K562 (cell line): ENCODE results near the gene MINDY4. TPM values are rescaled to one million over a fixed set of nuclear protein-coding genes. Genes with fewer than 3 reads are reported as not detected.

Experiments used
- ATAC-seq: fragments of 200-7000 bp; cut with Tn5 transposase; 3 replicates; pipeline ENCODE4 v1.9.1; 2020; ENCODE audit warnings: moderate library complexity
- BruUV-seq: library from RNA; stranded (reverse); fragments of 400-500 nt; replicated peaks from 2 replicates; lab custom pipeline; 2021; lab: Mats Ljungman, UMichigan
- CTCF ChIA-PET: fragments of 300-600 bp; formaldehyde crosslinking; extraction: SDS; loops from one replicate; lab custom pipeline; 2021; ENCODE audit warnings: low intra/inter-chr PET ratio; lab: Yijun Ruan, JAX
- POLR2A ChIA-PET: fragments of 300-600, 350-650 bp; sonication (Branson Sonifier 250); formaldehyde crosslinking; extraction: SDS; loops from one replicate; lab custom pipeline; 2021; ENCODE audit warnings: antibody characterized with exemption, inconsistent platforms; lab: Yijun Ruan, JAX
- DNase-seq, 4 experiments: peaks; one replicate each; pipeline versions ENCODE4 v3.0.0 to v3.0.0-alpha.2; 2011 to 2018; ENCODE audit warnings: low spot score in 3 of 4, mixed read lengths in 3 of 4; ENCODE audit errors: extremely low read depth in 1 of 4
- FAIRE-seq: peaks from 2 replicates; lab custom pipeline; 2011; peaks lifted over from hg19 to GRCh38; lab: Jason Lieb, UNC
- H2AFZ ChIP-seq: 2 replicates; pipeline ENCODE4 v1.6.0; 2011; ENCODE audit warnings: low read depth, low read length, control low read depth, inconsistent platforms
- H3K27ac ChIP-seq: fragments of 200-600 bp; 3 replicates; pipeline ENCODE4 v1.8.0; 2011; ENCODE audit warnings: low read depth, mild to moderate bottlenecking, control low read depth, inconsistent platforms, low read length, moderate library complexity, mixed read lengths; ENCODE audit errors: extremely low read depth
- H3K27me3 ChIP-seq, 2 experiments: fragments of 300-600 bp in 1 of 2; 2 replicates in 1 of 2; 3 replicates in 1 of 2; pipeline versions ENCODE4 v1.6.0 to v1.8.0; 2011; ENCODE audit warnings: inconsistent platforms in 2 of 2, low read length in 2 of 2, mild to moderate bottlenecking in 1 of 2, mixed read lengths in 1 of 2, moderate library complexity in 1 of 2; ENCODE audit not compliant: control insufficient read depth in 2 of 2, insufficient read depth in 2 of 2
- H3K36me3 ChIP-seq: fragments of 300-600 bp; 3 replicates; pipeline ENCODE4 v1.8.0; 2011; ENCODE audit warnings: mild to moderate bottlenecking, low read length, inconsistent platforms; ENCODE audit not compliant: control insufficient read depth, insufficient read depth
- H3K4me1 ChIP-seq, 2 experiments: fragments of 200-600 bp in 1 of 2; replicated peaks in 1 of 2; 2 replicates in 1 of 2; 3 replicates in 1 of 2; pipeline versions ENCODE4 v1.5.1 to v1.8.0; 2011; ENCODE audit warnings: inconsistent platforms in 2 of 2, low read length in 2 of 2, mild to moderate bottlenecking in 1 of 2, mixed read lengths in 1 of 2, moderate library complexity in 1 of 2; ENCODE audit not compliant: control insufficient read depth in 2 of 2, insufficient read depth in 2 of 2
- H3K4me2 ChIP-seq: 2 replicates; pipeline ENCODE4 v1.6.1; 2011; ENCODE audit warnings: low read length, control low read depth, inconsistent platforms, mixed read lengths; ENCODE audit not compliant: insufficient read depth
- H3K4me3 ChIP-seq: fragments of 200-600 bp; sonication (generic), shearing (Covaris generic); 2 replicates; pipeline ENCODE4 v1.5.1; 2016; ENCODE audit warnings: control low read depth, inconsistent platforms
- H3K79me2 ChIP-seq: fragments of 200-600 bp; 3 replicates; pipeline ENCODE4 v1.8.0; 2011; ENCODE audit warnings: low read length, inconsistent platforms; ENCODE audit not compliant: control insufficient read depth, insufficient read depth
- H3K9ac ChIP-seq, 2 experiments: 2 replicates each; pipeline versions ENCODE4 v1.6.0 to v1.6.1; 2011; ENCODE audit warnings: low read depth in 2 of 2, low read length in 2 of 2, control low read depth in 1 of 2, inconsistent platforms in 1 of 2, mild to moderate bottlenecking in 1 of 2, mixed read lengths in 1 of 2; ENCODE audit not compliant: insufficient read depth in 1 of 2
- H3K9me1 ChIP-seq: one replicate; pipeline ENCODE4 v1.6.0; 2011; ENCODE audit warnings: inconsistent platforms, mild to moderate bottlenecking, low read length, moderate library complexity; ENCODE audit not compliant: control insufficient read depth, insufficient read depth
- H3K9me3 ChIP-seq: replicated peaks from 2 replicates; pipeline ENCODE4 v1.5.1; 2011; ENCODE audit warnings: low read depth, low read length, inconsistent platforms; ENCODE audit not compliant: control insufficient read depth, insufficient read depth
- H4K20me1 ChIP-seq: replicated peaks from 2 replicates; pipeline ENCODE4 v1.6.1; 2011; ENCODE audit warnings: low read length, inconsistent platforms, mixed read lengths; ENCODE audit not compliant: control insufficient read depth, insufficient read depth
- CBFA2T3 ChIP-seq: fragments of 450-650 bp; IDR thresholded peaks from 2 replicates; pipeline ENCODE4 v1.6.1; 2017
- ETS2 ChIP-seq: IDR thresholded peaks from 2 replicates; pipeline ENCODE4 v1.6.1; 2016; ENCODE audit warnings: borderline replicate concordance, missing genetic modification characterization, mild to moderate bottlenecking, moderate library complexity, missing compliant biosample characterization; ENCODE audit not compliant: poor library complexity, severe bottlenecking
- NEUROD1 ChIP-seq: fragments of 150-350 bp; IDR thresholded peaks from 2 replicates; pipeline ENCODE4 v1.6.1; 2014; ENCODE audit warnings: borderline replicate concordance, low read length, low read depth; ENCODE audit not compliant: partially characterized antibody
- NFIC ChIP-seq: fragments of 450-650 bp; IDR thresholded peaks from 2 replicates; pipeline ENCODE4 v1.6.1; 2017; ENCODE audit warnings: mild to moderate bottlenecking, inconsistent platforms
- RHOXF2B ChIP-seq: fragments of 250-450 bp; sonication (Bioruptor Pico); conservative IDR thresholded peaks from 2 replicates; pipeline ENCODE4 v1.5.1; 2021
- ZNF197 ChIP-seq: fragments of 200-800 bp; sonication (Bioruptor generic); IDR thresholded peaks from 2 replicates; pipeline ENCODE4 v1.6.1; 2016; ENCODE audit warnings: low read depth, missing genetic modification characterization, missing compliant biosample characterization
- ZNF239 ChIP-seq: fragments of 250-450 bp; sonication (Bioruptor Pico); IDR thresholded peaks from 2 replicates; pipeline ENCODE4 v1.4.0; 2020; ENCODE audit warnings: mild to moderate bottlenecking
- whole genome bisulfite sequencing: fragments of 100-300 bp; shearing (Covaris generic); methylation state at CpG from one replicate; pipeline ENCODE4 v1.1.6; 2016; ENCODE audit warnings: low coverage, mixed read lengths; ENCODE audit not compliant: insufficient coverage; ENCODE audit errors: missing lambda C conversion rate; 5-methylcytosine and 5-hydroxymethylcytosine counted together
- in situ Hi-C: fragments of 300-500 bp; cut with MboI; formaldehyde crosslinking; loops from 4 replicates; pipeline ENCODE4 v1.15.0; 2018; ENCODE audit warnings: inconsistent platforms, mixed read lengths
- intact Hi-C: fragments of 100-400 bp; cut with micrococcal nuclease; formaldehyde crosslinking; loops from 2 replicates; pipeline ENCODE4 v1.14.2; 2022
- polyA plus RNA-seq, 8 experiments: library from polyadenylated mRNA; depleted of rRNA in 4 of 8; stranded (reverse) in 5 of 8; unstranded in 3 of 8; fragments of >200 nt; fragmentation: Nextera tagmentation in 2 of 8; fragmentation: Illumina TruSeq in 1 of 8; extraction: Ambion mirVana in 2 of 8; extraction: Trizol in 1 of 8; gene quantifications; 2 replicates each; pipeline versions ENCODE4 v1.2.1 to v1.2.3, GENCODE V29; 2011 to 2014; ENCODE audit warnings: inconsistent platforms in 1 of 8, missing spikeins in 1 of 8
- total RNA-seq, 7 experiments: library from RNA; depleted of rRNA in 6 of 7; stranded (reverse); fragments of >200 nt in 6 of 7; fragmentation: Illumina TruSeq in 2 of 7; extraction: Trizol in 2 of 7; gene quantifications; 2 replicates each; pipeline versions ENCODE4 v1.2.1 to v1.2.3, GENCODE V29; 2011 to 2021; ENCODE audit warnings: low replicate concordance in 1 of 7
- TF ChIP-seq, protein P1 (sequence below), 3 experiments: IDR thresholded peaks in 2 of 3; conservative IDR thresholded peaks in 1 of 3; 2 replicates each; pipeline ENCODE4 v1.5.1; 2011 to 2012; ENCODE audit warnings: low read length in 3 of 3, mild to moderate bottlenecking in 3 of 3, control low read depth in 2 of 3, improper control_type of control experiment in 1 of 3, inconsistent platforms in 1 of 3, low read depth in 1 of 3, mixed read lengths in 1 of 3, moderate library complexity in 1 of 3; ENCODE audit not compliant: insufficient read depth in 2 of 3

MINDY4 gene
- total and polyA plus RNA-seq, 9 of the 15 experiments (the other 6 are each of a cell fraction or from before 2014, with no cell fraction given), result 2.1 to 16.7 (median 11.0) TPM

DNA sequence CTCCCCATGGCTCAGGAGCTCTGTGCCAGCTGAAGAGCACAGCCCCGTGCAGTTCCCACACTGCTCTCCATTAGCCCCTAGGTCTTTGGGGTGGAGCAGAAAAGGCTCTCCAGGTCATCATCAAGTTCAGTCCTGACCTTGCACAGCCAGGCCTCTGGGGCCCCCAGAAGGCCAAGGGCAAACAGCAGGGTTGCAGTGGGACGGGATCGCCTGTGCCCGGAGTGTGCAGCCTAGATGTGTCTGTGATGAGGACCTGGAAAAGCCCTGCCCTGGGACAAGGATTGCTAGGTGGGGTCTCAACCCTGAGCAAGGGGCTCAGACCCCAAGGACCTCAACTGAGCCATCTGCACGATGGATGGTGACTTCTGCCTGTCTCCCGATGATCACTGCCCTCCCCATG, 18.7 kb upstream of the MINDY4 start (continued):
- TF ChIP-seq ZNF239 (CRISPR knock-in tag), result no peak
- TF ChIP-seq, protein P1, sequence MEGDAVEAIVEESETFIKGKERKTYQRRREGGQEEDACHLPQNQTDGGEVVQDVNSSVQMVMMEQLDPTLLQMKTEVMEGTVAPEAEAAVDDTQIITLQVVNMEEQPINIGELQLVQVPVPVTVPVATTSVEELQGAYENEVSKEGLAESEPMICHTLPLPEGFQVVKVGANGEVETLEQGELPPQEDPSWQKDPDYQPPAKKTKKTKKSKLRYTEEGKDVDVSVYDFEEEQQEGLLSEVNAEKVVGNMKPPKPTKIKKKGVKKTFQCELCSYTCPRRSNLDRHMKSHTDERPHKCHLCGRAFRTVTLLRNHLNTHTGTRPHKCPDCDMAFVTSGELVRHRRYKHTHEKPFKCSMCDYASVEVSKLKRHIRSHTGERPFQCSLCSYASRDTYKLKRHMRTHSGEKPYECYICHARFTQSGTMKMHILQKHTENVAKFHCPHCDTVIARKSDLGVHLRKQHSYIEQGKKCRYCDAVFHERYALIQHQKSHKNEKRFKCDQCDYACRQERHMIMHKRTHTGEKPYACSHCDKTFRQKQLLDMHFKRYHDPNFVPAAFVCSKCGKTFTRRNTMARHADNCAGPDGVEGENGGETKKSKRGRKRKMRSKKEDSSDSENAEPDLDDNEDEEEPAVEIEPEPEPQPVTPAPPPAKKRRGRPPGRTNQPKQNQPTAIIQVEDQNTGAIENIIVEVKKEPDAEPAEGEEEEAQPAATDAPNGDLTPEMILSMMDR (IDR thresholded peaks at IDR 0.05 in 2 of 3, conservative IDR thresholded peaks at IDR 0.05 in 1 of 3; ENCODE audit: insufficient read depth in 2 of 3, low read depth in 1 of 3, low read length in 3 of 3), result no peak
- TF ChIP-seq RHOXF2B (CRISPR knock-in tag), result no peak

DNA sequence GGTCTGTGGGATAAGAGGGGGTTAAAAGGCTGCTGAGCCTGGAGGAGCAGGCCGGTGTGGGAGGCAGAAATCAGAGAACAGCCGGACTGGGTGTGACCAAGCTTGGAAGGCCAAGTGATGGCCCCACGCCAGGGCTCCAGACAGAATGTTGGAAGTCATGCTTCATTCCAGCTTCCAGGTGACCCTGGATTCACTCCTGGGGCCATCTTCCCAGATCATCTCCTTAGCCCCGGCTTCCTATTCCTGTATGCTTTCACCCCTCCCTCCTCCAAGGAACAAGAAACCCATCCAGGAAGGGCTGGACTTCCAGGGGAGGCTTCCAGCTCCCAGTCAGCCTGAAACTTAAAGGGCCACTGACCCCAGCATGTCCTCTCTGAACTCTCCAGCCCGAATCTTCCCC, 18.2 kb upstream of the MINDY4 start:
- Histone ChIP-seq H3K4me1 (peaks cover 11 to 31% of the 10 kb centered on the region in 2 experiments; a peak in 4 of 5 replicates), H3K27ac (no peak overlapping the region), H3K9me1 (no peaks in the 10 kb centered on the region), H4K20me1 (no peaks in the 10 kb centered on the region), H3K79me2 (no peaks in the 10 kb centered on the region), H3K4me2 (peak overlapping the region; percentile 1; the same call in 1 of the 2 replicates), H3K9me3 (peaks cover 2% of the 10 kb centered on the region; the same call in 1 of the 2 replicates), H2AFZ (peak overlapping the region; percentile 46; the same call in 1 of the 2 replicates), H3K36me3 (no peaks in the 10 kb centered on the region), H3K4me3 (no peak overlapping the region), H3K9ac (peak overlapping the region in 1 of 2 experiments; percentile 65; a peak in 1 of 4 replicates), H3K27me3 (no peaks in the 10 kb centered on the region)
- FAIRE-seq (peak; percentile 46), DNase-seq (peak in 1 of 4 experiments; percentile 45), ATAC-seq (peak; percentile 47)
- CTCF ChIA-PET, result no interaction called here
- WGBS, result 12% methylated on average over 5 of the region's 5 CpGs
- in situ Hi-C loops, result no loop called here
- intact Hi-C loops, result no loop called here
- BruUV-seq, result no TSS peak
- POLR2A ChIA-PET, result interaction anchor here (0.6 to 1.6 kb wide), 3 partner anchors 8 to 809 kb away, joined by 3 to 7 read pairs (median 4); no protein-coding TSS in a partner anchor
- TF ChIP-seq NEUROD1 (no peak), ZNF197 (no peak), ETS2 (no peak), CBFA2T3 (peak; percentile 28; the same call in 1 of the 2 replicates), NFIC (peak; percentile 55)
